Glutamatergic neuron (in vitro differentiated cells): ENCODE results near the gene SH2D4B. TPM values are rescaled to one million over a fixed set of nuclear protein-coding genes. Genes with fewer than 3 reads are reported as not detected.

Experiments used
- DNase-seq: peaks from one replicate; pipeline ENCODE4 v3.0.0; 2022
- H3K27ac Mint-ChIP-seq: one replicate; pipeline ENCODE4 v1.8.0; 2020; ENCODE audit warnings: mild to moderate bottlenecking, mixed read lengths, inconsistent platforms; ENCODE audit not compliant: unreplicated experiment
- H3K27me3 Mint-ChIP-seq: one replicate; pipeline ENCODE4 v1.8.0; 2020; ENCODE audit warnings: mild to moderate bottlenecking, moderate library complexity, mixed read lengths, inconsistent platforms; ENCODE audit not compliant: unreplicated experiment
- H3K36me3 Mint-ChIP-seq: one replicate; pipeline ENCODE4 v1.8.0; 2020; ENCODE audit warnings: mild to moderate bottlenecking, mixed read lengths, inconsistent platforms; ENCODE audit not compliant: unreplicated experiment
- H3K4me1 Mint-ChIP-seq: one replicate; pipeline ENCODE4 v1.8.0; 2020; ENCODE audit warnings: mild to moderate bottlenecking, low read depth, mixed read lengths, inconsistent platforms; ENCODE audit not compliant: unreplicated experiment
- H3K4me3 Mint-ChIP-seq: one replicate; pipeline ENCODE4 v1.8.0; 2020; ENCODE audit warnings: mild to moderate bottlenecking, mixed read lengths, inconsistent platforms; ENCODE audit not compliant: unreplicated experiment
- H3K9me3 Mint-ChIP-seq: one replicate; pipeline ENCODE4 v1.8.0; 2020; ENCODE audit warnings: mild to moderate bottlenecking, moderate library complexity, mixed read lengths, inconsistent platforms; ENCODE audit not compliant: unreplicated experiment
- total RNA-seq: library from RNA; stranded (reverse); fragmentation: NEBNext Ultra II Directional; extraction: Animal tissue kit (Norgen Biotek cat#: 25700); gene quantifications from one replicate; pipeline ENCODE4 v1.2.1, GENCODE V29; 2021; ENCODE audit not compliant: unreplicated experiment
- TF ChIP-seq, protein P1 (sequence below): fragments of 200-600 bp; sonication (generic); IDR thresholded peaks from one replicate; pipeline ENCODE4 v1.5.0; 2021; ENCODE audit not compliant: partially characterized antibody, unreplicated experiment

SH2D4B gene
- total RNA-seq, 1 donor from 2014 or later = 0.12 TPM

DNA sequence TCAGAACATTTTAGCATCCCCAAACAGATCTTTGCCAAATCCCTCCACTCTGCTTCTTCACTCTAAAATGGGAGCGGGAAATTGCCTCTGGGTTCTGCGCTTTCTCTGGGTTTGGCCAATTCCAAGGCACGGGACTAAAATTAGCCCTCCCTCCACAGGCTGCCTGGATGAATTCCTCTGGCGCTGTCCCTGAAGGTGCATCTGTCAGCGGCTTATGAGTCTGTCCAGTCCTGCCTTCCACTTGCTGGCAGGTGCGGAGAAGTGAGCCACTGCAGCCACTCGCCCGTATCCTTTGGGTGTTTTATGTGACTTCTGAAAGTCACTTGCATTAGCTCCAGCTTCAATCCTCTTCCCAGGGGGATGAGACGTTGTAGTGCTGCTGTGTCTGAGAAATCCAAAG is 121.6 kb downstream of the SH2D4B start:
- H3K27ac Mint-ChIP-seq = no peak overlapping the region

DNA sequence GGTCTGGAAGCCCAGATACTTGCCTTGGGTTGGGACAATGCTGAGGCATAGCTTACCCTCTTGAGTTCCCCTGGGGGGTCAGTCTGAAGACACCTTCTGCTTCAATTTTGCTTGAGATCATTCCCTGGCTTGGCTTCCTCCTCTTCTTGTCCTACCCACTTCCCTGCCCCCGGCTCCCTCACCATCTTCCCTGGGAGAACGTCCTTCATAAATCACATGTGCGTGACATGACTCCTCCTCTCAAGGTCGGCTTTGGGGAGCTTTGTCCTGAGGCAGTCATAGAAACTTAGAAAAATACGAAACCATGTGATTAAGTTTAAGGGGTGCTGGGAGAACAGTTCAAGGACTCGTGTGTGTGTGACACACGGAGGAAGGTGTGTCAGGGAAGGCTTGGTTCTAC is 122.6 kb downstream of the SH2D4B start:
- Mint-ChIP-seq H3K4me1 (peaks cover 5% of the 10 kb centered on the region), H3K27me3 (peaks cover 4% of the 10 kb centered on the region), H3K4me3 (no peak overlapping the region), H3K36me3 (no peaks in the 10 kb centered on the region), H3K27ac (no peak overlapping the region), H3K9me3 (no peaks in the 10 kb centered on the region)
- TF ChIP-seq, protein P1, sequence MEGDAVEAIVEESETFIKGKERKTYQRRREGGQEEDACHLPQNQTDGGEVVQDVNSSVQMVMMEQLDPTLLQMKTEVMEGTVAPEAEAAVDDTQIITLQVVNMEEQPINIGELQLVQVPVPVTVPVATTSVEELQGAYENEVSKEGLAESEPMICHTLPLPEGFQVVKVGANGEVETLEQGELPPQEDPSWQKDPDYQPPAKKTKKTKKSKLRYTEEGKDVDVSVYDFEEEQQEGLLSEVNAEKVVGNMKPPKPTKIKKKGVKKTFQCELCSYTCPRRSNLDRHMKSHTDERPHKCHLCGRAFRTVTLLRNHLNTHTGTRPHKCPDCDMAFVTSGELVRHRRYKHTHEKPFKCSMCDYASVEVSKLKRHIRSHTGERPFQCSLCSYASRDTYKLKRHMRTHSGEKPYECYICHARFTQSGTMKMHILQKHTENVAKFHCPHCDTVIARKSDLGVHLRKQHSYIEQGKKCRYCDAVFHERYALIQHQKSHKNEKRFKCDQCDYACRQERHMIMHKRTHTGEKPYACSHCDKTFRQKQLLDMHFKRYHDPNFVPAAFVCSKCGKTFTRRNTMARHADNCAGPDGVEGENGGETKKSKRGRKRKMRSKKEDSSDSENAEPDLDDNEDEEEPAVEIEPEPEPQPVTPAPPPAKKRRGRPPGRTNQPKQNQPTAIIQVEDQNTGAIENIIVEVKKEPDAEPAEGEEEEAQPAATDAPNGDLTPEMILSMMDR = no peak
- no peak for DNase-seq

More for the DNA sequence above, 121.6 kb downstream of the SH2D4B start:
- H3K4me1 Mint-ChIP-seq = peaks cover 5% of the 10 kb centered on the region
- TF ChIP-seq, protein P1 = no peak
- peaks cover 4% of the 10 kb centered on the region for H3K27me3 Mint-ChIP-seq
- no peaks in the 10 kb centered on the region for H3K36me3 Mint-ChIP-seq
- no peaks in the 10 kb centered on the region for H3K9me3 Mint-ChIP-seq
- no peak overlapping the region for H3K4me3 Mint-ChIP-seq
- DNase-seq = no peak

DNA sequence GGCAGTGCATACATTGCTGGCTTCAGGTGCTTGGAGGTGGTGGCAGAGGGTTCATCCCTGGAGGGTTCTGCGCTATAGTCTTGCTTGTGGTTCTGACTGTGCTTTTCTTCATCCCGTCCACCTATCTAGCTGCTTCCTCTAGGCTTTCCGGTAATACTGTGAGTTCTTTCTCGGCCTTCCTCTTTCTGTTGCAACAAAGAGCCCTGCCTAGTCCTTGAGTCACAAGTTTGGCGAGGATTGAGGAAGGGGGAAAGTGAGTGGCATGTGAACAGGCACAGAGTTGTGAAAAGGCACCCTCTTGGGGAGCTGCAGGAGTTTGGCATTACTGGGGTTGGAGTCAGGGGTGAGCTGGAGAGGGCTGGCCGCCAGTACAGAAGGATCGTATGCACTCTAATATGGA is 123.0 kb downstream of the SH2D4B start:
- peaks cover 4% of the 10 kb centered on the region for H3K27me3 Mint-ChIP-seq
- no peaks in the 10 kb centered on the region for H3K36me3 Mint-ChIP-seq
- DNase-seq = no peak
- H3K4me3 Mint-ChIP-seq = no peak overlapping the region
- peaks cover 5% of the 10 kb centered on the region for H3K4me1 Mint-ChIP-seq
- H3K27ac Mint-ChIP-seq = no peak overlapping the region
- no peaks in the 10 kb centered on the region for H3K9me3 Mint-ChIP-seq
- TF ChIP-seq, protein P1 = no peak

DNA sequence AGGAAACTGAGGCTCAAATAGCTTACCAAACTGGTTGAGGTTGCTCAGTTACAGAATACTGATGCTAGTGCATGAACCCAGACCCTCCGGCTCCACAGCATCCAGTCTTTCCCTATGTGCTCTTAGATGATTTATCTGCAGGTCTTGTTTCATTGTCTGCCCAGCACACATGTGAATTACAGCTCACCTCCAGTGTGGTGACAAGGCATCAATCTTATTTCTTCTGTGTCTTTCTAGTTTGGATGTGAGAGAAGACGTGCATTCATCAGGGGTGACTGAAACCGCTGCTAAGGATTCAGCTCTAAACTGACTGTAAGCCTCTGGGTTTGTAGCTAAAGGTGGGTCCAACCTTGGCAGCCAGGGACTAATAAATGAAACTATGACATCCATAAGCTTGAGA is 123.8 kb downstream of the SH2D4B start:
- TF ChIP-seq, protein P1 = no peak
- H3K9me3 Mint-ChIP-seq = no peaks in the 10 kb centered on the region
- H3K27ac Mint-ChIP-seq = no peak overlapping the region
- peaks cover 5% of the 10 kb centered on the region for H3K4me1 Mint-ChIP-seq
- no peak for DNase-seq
- no peak overlapping the region for H3K4me3 Mint-ChIP-seq
- peaks cover 4% of the 10 kb centered on the region for H3K27me3 Mint-ChIP-seq
- no peaks in the 10 kb centered on the region for H3K36me3 Mint-ChIP-seq

DNA sequence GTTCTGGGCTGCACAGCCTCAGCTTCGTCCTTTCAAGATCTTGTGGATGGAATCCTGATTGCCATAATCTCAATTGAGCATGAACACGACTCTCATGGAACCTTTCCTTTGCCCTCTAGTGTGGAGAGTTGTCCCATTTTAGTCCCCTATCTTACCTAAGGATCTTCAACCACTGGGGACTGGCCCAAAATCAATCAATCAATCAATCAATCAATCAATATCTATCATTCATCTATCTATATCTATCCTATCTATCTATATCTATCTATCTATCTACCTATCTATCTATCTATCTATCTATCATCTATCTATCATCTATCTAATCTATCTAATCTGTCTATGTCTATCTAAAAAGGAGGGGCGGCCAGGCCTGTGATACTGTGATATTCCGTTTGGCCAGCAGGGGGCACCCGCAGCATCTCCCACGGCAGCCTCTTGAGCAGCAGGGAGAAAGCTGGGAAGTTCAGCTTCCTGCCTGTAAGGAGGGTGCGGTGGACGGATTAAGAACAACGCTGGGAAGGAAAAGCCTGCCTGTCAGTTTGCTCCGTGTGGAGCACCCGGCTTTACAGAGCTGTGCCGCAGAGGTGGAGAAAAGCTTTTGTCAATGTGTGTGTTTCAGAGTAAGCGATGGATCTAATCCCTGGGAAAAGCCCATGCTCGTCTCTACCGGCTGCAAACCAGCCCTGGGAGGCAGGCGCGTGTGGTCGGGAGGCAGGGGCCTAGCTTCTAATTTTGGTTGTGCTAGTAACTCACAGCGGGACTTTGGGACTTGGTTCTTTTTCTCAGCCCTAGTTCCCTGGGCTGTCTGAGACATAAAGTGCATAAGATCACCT is 124.9 kb downstream of the SH2D4B start:
- H3K27me3 Mint-ChIP-seq = peaks cover 4% of the 10 kb centered on the region
- H3K4me1 Mint-ChIP-seq = peaks cover 5% of the 10 kb centered on the region
- TF ChIP-seq, protein P1 = peak; percentile 85

More for the DNA sequence above, 124.9 kb downstream of the SH2D4B start:
- peak overlapping the region; percentile 44 for H3K4me3 Mint-ChIP-seq
- no peaks in the 10 kb centered on the region for H3K9me3 Mint-ChIP-seq
- H3K27ac Mint-ChIP-seq = peak overlapping the region; percentile 26
- DNase-seq = peak; percentile 91
- H3K36me3 Mint-ChIP-seq = no peaks in the 10 kb centered on the region
